Measurements from ENCODE around the gene LMF1.
"Not testable (repeated sequence)": the region's sequence is repeated elsewhere in the genome, so short reads cannot be mapped to it uniquely, and the experiment has no call there.

The LMF1 gene

DNA sequence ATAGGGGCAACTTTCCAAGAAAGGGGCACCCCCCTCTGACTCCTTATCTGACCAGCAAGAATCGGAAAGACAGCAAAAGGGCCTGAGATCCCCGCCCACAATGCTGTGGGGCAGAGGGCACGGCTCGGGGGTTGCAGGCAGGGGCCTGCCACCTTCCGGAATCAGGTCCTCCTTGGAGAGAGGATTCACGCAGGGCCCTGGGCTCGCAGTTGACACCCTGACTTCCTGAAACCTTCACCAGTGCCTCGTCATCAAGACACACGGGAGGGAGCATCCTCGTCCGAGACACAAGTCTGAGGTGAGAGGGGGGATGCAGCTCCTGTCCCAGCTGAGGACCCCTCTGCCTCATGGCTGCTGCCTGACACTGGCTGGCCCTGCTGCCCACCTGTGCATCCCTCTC is 81.2 kb downstream of the LMF1 start:
- DNase-seq: no peak

DNA sequence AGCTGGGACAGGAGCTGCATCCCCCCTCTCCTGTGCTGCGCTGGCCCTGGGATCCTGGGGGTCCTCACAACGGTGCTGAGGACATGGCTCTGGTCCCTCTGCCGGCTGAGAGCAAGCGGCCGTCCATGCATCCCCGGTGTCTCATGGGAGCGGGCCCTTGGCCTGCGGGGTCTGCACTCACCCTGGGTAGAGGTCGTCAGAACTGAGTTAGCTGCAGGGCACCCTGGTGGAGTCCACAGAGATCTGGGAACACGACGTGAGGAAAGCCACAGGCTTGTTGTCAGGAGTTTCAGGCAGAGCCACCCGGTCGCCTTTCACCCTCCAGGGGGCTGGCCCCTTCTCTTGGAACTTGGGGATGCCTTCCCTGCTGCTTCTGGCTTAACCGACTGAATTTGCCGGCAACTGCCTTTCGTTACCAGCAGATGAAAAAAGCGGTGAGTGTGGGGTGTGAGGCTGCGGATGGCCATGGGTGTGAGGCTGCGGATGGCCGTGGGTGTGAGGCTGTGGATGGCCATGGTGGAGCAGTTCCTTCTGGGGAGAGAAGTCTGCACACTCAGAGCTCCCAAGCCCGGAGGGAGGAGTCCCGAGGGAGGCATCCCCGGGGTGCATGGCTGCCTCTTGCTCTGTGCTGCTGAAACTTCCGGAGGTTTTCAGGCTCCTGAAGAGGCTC is 81.7 kb downstream of the LMF1 start:
- no peak for DNase-seq

DNA sequence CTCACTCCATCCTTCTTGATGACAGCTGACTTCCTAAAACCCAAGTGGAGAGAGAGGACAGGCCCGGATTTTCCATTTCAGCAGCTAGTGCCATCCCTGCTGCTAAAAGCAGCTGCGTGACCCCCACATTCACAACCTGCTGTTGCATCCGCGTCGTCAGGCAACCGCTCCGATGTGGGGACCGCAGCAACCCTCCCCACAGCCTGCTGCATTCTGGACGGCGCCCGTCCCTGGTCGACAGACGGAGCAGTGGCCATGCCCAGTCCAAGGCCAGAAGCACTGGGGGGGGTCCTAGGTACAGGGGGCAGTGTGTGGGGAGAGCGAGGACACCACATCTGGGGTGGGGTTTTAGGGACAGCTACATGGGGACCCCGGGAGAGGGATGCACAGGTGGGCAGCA is 82.3 kb downstream of the LMF1 start:
- not testable (repeated sequence) for DNase-seq

DNA sequence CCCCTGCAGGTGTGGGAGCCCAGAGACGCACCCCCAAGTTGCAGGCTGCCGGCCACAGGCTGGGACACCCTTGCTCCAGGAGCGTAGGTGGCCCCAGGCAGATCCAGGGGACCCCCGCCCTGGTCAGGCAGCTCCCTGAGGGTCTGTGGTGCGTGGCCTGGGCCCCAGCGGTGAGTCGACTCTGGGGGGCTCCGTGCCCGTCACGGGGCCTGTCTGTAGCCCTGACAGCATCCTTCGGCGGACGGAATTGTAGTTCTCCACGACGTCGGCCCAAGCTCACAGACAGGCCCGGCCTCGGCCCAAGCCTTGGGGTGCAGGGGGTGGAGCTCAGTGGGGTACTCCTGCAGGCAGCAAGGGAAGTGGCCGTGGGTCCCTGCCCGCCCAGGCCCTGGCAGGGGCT is 82.9 kb downstream of the LMF1 start:
- DNase-seq: no peak

DNA sequence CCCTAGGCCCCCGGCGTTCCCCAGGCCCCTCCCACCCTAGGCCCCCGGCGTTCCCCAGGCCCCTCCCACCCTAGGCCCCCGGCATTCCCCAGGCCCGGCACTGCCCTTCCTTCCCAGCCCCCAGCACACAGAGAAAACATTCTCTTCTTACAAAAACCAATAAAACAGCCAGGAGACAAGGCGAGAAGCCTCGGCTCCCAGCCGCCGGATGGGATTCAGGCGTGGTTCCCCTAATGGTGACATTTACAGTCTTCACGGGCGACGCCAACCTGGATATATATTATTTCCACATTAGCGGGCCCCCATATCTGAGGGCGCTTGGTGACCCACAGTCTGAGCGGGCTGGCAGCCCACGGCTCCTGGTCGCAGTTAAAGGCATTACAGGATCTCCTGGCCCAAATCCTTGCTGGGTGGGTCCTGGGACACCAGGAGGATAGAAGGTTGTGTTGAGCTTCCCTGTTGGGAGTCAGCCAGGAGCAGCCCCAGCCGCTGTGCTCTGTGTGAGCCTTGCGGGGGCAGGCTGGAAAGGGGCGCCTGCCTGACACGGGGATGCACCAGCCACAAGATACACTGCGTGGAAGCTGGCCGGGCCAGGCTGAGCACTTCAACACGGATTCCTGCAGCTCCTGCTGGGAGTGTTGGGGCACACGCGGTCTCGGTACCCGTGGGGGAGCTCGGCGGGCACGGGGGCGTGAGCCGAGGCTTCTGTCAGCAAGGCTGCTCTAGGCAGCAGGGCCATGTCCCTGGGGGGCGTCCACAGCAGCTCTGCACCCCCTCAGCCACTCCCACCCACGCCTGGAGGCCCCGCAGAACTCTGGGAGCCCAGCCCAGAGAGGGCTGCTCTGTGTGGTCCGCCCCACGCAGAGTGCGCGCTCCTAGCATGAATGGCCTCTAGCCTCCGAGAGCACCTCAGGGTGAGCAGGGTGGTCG is 83.7 kb downstream of the LMF1 start:
- DNase-seq: no peak

DNA sequence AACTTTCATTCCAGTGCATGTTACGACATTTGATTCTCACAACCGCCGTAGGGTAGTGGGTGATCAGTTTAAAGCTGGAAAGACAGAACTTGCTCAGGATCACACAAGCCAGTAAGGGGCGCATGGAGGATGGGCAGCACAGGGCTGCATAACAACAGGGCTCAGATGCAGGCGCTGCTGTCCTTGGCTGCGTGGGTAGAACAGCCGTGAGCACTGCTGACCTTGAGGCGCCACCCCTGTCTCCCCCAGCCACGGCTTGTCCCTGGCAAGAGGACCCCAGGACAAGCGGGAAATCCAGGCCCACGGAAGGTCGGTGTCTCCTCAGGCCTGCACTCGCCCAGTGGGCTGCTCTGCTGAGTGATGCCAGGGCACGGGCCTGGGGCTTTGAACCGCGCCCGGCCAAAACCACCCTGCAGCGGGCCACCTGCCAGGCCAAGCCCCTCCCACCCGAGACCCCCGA is 84.7 kb downstream of the LMF1 start:
- no peak for DNase-seq

DNA sequence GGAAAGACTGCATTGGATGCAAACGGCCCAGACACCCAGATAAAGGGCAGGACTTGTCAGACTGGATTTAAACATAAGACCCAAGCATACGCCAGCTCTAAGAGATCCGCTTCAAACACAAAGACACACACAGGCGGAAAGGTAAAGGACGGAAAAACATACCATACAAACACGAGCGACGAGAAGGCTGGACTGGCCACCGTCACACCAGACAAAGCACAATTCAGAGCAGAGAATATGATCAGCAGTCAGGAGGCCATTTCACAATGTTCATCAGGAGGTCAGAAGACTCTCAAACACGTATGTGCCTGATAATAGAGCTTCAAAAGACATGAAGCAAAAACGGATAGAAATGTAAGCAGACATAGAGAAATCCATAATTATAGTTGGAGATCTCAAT is 85.4 kb downstream of the LMF1 start:
- DNase-seq: no peak

DNA sequence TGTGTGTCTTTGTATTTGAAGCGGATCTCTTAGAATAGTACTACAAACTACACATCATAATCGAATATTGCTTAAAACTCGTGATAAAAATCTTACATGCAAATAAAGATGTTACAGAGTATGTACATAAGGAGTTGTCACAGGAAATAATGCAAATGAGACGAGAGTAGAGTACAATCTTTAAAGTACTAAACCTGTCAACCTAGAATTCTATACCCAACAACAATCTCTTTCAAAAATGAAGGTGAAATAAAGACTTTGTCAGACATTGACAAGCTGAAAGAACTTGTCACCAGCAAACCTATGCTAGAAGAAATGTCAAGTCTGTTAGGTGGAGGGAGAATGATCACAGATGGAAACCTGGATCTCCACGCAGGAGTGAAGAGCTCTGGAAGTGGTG is 86.6 kb downstream of the LMF1 start:
- no peak for DNase-seq

DNA sequence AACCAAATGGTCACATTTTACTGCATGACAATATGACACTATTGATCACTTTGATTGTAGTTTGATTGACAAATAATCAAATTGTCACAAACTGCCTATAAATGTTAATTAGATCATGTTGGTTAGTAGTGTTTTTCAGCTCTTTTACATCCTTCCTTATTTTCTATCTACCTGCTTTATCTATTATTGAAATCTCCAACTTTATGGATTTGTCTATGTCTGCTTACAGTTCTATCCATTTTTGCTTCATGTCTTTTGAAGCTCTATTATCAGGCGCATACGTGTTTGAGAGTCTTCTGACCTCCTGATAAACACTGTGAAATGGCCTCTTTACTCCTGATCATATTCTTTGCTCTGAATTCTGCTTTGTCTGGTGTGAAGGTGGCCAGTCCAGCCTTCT is 87.0 kb downstream of the LMF1 start:
- DNase-seq: no peak

DNA sequence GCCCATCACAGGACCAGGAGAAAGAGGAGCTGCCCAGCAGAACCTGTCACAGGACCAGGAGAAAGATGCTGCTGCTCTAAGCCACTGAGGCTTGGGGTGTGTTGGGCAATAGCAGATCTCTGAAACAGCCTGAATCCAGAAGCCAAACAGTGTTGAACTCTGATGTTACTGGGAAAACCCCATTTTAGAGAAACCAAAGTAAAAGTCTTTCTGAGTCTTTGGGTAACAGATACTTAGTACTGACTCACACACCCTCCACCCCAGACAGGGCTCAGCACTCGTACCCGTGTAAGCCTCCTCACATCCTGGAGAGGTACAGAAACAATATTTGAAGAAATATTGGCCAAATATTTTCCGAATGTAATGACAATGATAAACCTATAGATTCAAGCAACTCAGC is 87.4 kb downstream of the LMF1 start:
- DNase-seq: no peak

DNA sequence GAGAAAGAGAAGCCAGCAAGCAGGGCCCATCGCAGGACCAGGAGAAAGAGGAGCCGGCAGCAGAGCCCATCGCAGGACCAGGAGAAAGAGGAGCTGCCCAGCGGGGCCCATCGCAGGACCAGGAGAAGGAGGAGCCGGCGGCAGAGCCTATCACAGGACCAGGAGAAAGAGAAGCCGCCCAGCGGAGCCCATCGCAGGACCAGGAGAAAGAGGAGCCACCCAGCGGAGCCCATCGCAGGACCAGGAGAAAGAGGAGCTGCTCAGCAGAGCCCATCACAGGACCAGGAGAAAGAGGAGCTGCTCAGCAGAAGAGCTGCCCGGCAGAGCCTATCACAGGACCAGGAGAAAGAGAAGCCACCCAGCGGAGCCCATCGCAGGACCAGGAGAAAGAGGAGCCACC is 88.1 kb downstream of the LMF1 start:
- DNase-seq: not testable (repeated sequence)

DNA sequence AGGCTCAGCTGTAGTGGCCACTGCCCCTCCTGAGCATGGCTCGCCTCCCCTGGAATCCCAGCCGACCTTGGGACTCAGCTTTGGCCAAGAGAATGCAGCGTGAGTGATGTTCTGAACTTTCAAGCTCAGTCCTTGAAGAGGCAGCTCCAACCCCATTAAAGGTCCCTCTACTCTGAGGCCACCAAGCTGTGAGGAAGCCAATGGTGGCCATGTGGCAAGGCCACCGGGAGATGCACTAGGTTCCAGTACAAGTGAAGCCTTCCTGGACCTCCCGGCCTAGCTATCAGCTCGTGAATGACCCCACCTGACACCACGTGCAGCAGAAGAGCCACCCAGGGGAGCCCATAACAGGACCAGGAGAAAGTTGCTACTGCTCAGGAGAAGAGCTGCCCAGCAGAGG is 88.5 kb downstream of the LMF1 start:
- DNase-seq: no peak

DNA sequence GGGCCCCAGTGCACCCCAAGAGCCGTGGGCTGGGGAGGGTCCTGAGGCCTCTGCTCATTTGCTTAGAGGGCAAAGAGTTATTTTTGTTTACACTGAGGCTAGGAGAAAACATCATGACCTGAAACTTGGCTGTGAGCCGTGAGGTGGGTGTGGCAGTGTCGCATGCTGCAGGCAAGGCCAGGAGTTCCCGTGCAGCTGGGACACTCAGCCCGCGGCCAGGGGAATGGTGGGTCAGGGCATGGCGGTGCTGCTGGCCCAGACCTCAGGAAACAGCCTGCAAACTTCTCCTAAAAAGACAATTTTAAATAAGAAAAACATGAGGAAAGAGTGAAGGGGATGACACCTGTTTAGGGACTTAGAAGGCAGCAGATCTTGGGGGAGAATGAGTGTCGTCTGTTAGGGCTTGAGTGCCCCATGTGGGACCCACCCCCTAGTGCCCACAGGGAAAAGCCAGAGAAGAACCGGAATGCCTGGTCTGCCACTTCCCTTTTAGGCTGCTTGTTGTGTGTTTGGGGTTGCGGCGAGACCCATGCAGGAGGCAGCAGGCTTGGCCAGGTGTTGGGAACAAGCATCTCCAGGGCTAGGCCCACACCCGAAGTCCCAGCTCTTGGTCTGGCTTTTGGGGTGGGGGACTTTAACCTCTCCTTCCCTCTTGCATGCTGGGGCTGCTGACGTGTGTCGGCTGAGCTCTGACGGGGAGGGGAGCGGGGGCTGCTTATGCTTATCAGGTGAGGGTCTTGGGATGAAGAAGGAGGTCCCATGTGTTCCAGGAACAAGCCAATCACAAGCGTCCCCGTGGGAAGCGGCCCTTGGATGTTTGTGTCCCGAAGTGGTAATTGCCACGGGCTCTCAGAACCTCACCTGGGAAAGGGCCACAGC is 89.3 kb downstream of the LMF1 start:
- no peak for DNase-seq

DNA sequence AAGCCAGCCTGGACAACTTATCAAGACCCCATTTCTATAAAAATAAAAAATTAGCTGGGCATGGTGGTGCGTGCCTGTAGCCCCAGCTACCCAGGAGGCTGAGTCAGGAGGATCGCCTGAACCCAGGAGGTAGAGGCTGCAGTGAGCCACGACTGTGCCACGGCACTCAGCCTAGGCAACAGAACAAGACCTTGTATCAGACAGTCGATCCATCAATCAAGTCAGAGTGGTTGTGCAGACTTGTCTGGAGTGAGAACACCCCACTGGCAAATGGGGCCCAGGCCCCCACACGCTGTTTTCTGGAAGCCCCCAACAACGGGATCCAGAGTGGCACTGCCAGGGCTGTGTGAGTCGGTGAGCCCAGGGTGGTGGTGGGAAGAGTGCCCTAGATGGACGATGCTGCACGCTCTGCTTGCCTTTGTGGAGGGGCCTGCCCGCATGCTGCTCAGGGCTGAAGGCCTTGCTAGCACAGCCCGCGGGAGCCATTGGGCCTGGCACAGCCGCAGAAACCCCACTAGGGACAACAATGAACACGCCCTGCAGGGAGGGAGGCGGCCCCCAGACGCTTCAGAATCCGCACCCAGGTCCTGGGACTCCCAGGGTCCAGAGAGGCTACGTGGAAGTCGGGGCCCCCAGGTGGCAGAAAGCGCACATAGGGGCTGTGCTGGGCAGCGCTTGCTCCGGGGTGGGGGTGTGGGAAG is 90.2 kb downstream of the LMF1 start:
- no peak for DNase-seq

DNA sequence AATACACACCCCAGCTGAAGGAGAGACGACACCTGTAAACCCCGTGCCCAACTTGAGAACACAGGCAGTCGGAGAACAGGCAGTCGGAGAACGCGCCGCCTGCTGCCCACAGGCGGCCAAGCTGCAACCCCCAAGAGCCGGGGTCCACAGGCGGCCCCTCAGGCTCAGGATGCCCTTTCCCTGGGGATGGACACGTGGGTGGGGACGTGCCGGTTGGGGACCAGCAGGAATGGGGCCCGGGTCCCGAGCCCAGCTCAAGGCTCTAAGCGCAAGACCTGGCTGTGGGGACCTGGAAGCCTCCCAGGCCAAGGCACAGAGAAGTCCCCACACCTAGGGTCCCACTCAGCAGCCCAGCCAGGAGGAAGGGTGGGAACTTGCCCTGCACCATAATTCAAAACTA is 90.8 kb downstream of the LMF1 start:
- no peak for DNase-seq

DNA sequence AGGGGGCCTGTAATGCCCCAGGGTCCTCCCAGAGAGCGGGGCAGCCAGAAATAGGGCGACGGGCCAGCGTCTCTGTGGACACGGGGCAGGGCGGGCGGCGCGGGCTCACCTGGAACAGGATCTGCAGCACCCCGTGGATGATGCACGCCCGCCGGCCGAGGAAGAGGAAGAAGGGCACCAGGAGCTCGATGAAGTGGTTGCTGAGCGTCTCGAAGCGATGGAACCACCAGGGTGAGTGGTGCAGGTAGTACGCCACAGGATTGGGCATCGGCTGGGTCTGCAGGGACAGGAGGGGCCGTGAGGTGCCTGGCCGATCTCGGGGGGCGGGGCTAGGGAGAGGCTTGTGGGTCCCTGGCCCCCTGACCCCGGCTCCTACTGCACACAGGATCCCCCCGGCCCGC is 91.3 kb downstream of the LMF1 start:
- no peak for DNase-seq

DNA sequence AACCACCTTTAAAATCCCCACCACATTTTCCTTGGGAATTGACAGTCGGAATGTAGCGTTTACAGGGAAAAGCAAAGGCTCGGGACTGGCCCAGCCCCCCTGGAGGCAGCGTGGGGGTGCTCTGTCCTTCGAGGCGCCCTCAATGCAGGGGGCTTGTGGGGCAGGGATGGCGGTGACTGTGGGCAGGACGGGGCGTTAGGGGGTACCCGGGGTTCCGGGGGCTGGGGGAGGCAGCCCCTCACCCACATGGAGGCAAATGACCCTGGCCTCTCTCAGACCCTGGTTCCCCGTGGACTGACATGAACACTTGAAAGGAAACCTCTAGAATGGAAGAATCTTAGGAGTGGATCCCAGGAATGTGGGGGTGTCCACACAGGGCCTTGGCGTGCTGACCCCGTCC is 91.9 kb downstream of the LMF1 start:
- DNase-seq: no peak

DNA sequence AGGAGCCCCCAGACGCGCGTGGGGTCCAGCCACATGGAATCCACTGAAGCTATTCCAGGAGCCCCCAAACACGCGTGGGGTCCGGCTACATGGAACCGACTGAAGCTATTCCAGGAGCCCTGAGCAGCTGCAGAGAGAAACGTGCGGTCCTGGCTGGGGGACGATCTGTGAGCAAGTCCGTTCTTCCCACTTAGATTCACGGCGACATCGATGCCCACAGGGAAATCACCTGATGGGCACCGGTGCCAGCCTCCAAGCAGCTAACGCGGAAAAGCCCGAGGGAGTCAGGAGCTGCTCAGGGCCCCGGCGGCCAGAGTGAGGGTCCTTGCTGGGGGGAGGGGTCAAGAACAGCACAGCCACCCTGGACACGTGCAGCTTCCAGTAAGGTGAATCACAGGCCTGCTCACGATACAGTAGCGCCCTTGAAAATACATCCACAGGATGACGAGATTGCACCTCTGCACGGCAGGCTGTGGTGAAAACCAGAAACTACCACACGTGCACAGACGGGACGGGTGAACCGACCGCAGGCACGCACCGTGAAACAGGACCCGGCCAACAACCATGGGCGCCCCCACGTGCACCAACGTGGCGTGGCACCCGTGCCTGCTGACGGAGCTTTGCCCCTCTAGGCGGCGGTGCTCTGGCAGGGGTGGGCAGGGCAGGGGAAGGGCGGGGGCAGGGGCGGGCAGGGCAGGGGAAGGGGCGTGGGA is 92.6 kb downstream of the LMF1 start:
- DNase-seq: peak; percentile 55

DNA sequence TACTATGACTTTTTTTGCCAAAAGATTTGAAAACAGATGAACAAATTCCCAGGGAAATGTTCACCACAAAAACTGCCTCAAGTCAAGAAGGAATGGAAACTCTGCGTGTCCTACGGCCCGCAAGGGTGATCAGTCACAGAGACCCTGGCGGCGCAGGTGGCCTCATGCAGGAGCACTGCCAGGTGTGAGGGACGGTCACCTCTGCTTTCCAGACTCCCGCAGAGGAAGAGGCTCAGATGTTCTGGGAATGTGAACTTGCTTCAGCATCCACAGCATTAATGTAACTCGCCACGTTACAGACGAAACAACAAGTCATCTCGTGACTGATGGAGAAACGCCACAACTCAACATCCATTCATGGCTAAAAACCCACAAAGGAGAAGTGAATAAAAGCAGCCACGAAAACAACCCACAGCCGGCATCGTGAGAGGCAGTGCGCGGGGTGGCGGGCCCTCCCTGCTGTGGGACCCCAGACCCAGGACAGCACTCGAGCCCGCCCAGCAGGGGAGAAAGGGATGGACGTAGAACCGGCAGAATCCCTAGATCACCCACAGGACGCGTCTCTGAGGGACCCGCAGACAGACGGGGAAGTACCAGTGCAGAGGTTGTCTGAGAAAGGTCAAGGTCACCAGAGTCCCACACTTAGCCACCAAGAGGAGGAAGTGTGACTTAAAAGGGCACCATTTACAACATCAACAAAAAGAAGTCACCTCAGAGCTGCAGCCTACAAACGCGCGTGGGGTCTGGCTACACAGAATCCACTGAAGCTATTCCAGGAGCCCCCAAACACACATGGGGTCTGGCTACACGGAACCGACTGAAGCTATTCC is 93.3 kb downstream of the LMF1 start:
- DNase-seq: no peak

DNA sequence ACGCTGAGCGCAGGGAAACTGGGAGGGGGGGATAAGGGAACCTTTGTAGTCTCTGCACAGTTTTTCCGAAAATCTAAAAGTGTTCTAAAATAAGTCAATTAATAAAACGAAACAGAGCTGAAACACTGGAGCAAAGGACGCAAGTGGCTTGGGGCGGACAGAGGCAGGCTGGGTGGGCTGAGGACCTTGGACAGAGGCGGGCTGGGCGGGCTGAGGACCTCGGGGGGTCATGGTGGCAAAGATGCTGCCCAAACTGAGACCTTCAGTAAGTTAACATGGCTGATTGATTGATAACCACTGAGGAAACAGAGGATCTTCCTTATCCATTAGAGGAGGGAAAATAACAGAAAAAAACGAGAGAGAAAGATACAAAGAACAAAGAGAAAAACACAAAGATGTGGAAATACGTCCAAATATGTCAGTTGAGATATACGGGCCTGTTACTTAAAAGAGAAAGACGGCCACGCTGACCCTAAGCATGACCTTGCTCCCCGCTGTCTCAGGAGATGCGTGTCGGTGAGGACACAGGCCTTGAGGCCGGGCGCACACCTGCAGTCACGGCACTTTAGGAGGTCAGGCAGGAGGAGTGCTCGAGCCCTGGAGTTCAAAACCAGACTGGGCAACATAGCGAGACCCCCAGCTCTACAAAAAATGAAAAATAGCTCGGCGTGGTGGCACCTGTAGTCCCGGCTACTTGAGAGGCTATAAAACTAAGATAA is 94.1 kb downstream of the LMF1 start:
- no peak for DNase-seq

DNA sequence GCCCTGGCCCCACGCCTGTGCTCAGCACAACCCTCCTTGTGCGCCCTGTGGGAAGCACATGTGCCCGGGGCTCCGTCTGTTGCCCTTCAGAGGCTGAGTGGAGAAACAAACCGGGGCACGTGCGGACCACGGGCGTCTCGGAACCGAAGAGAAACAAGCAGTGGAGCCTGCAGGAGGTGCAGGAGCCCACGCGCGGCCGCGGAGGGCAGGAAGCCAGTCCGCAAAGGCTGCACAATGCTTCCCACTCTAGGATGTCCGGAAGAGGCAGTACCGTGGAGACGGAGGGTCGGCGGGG is 94.8 kb downstream of the LMF1 start:
- no peak for DNase-seq

All from fibroblast of upper back skin (primary cell).